Renal pelvis (tissue), 12 donors: ENCODE measurements around the gene NXPH2. TPM values are rescaled to one million over a fixed set of nuclear protein-coding genes. Genes with fewer than 3 reads are reported as not detected.

ENCODE experiments used
- DNase-seq: peaks from one replicate; pipeline ENCODE4 v3.0.0-alpha.2; 2013
- long read RNA-seq, 16 experiments: transcript quantifications; one replicate each; lab custom pipeline, GENCODE V29; 2026
- polyA plus RNA-seq, 3 donors: library from polyadenylated mRNA; unstranded; fragments of 120-200 nt; gene quantifications; one replicate each; pipeline ENCODE4 v1.2.1, GENCODE V29; 2013; ENCODE audit not compliant: insufficient read length in 3 of 3

NXPH2 gene
- 1 to 10 TPM; 4.7 to 4.8 (median 4.7) TPM for polyA plus RNA-seq
- long read RNA-seq, donor 1, partial matches to known transcripts: 0 of 1 reads
- long read RNA-seq, donor 1, other reads (novel, unspliced or antisense): 0 of 1 reads
- long read RNA-seq, donor 2, partial matches to known transcripts: 0 of 1 reads
- long read RNA-seq, donor 2, other reads (novel, unspliced or antisense): 0 of 1 reads
- long read RNA-seq, donor 3, partial matches to known transcripts: 0 of 1 reads
- long read RNA-seq, donor 3, other reads (novel, unspliced or antisense): 0 of 1 reads
- long read RNA-seq, donor 4, partial matches to known transcripts: 0 of 4 reads
- long read RNA-seq, donor 4, other reads (novel, unspliced or antisense): 0 of 4 reads
- long read RNA-seq, donor 5, partial matches to known transcripts: 0 of 2 reads
- long read RNA-seq, donor 5, other reads (novel, unspliced or antisense): 0 of 2 reads
- long read RNA-seq, donor 6: 0 reads
- long read RNA-seq, donor 7, partial matches to known transcripts: 0 of 3 reads
- long read RNA-seq, donor 7, other reads (novel, unspliced or antisense): 0 of 3 reads
- long read RNA-seq, donor 8: 0 reads
- long read RNA-seq, donor 9, partial matches to known transcripts: 0 of 3 reads
- long read RNA-seq, donor 9, other reads (novel, unspliced or antisense): 0 of 3 reads
- long read RNA-seq, donor 10, transcript NXPH2-201 (2 exons, 1,052 nt): major isoform, 8 of 8 reads
- long read RNA-seq, donor 10, partial matches to known transcripts: 0 of 8 reads
- long read RNA-seq, donor 10, other reads (novel, unspliced or antisense): 0 of 8 reads
- long read RNA-seq, donor 11: 0 reads
- long read RNA-seq, donor 12, partial matches to known transcripts: 0 of 3 reads
- long read RNA-seq, donor 12, other reads (novel, unspliced or antisense): 0 of 3 reads
- long read RNA-seq, donor 13, partial matches to known transcripts: 0 of 3 reads
- long read RNA-seq, donor 13, other reads (novel, unspliced or antisense): 0 of 3 reads
- long read RNA-seq, donor 14: 0 reads
- long read RNA-seq, donor 15, partial matches to known transcripts: 0 of 4 reads
- long read RNA-seq, donor 15, other reads (novel, unspliced or antisense): 0 of 4 reads
- long read RNA-seq, donor 16, partial matches to known transcripts: 0 of 4 reads
- long read RNA-seq, donor 16, other reads (novel, unspliced or antisense): 0 of 4 reads

DNA sequence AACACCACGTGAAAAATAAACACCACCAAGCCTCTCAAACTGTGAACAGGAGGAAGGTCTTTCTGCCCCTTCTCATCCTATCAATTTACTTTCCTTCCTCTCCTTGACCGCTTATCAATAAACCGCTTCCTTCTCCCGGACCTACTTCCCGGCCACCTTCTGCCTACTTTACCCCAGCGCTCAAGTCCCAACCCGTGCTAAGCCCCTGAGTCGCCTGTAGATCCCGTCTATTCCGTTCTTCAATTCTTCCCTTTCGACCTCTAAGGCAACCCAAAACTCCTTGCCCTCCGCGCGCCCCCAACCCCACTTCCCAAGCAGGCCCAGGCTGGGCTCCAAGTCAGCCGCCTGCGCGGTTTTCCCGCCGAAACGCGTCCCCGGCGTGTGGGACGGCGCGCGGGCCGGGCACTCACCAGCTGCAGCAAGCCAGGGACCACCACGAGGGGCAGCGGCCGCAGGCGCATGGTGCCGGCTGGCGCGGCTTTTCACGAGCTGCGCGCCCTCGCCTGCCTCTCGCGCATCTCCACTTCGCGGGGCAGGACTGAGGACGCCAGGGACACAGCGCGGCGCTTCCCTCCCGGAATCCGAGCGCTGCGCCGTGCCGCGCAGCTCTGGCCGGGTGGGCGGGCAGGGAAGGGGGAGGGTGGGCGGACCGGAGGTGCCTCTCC, at the start of gene NXPH2:
Gene NXPH2, minus strand, starts transcription at position 610 of the 665 bp plus-strand sequence. Its CDS starts 149 bp downstream, at position 461.
- DNase-seq: peak; percentile 26

DNA sequence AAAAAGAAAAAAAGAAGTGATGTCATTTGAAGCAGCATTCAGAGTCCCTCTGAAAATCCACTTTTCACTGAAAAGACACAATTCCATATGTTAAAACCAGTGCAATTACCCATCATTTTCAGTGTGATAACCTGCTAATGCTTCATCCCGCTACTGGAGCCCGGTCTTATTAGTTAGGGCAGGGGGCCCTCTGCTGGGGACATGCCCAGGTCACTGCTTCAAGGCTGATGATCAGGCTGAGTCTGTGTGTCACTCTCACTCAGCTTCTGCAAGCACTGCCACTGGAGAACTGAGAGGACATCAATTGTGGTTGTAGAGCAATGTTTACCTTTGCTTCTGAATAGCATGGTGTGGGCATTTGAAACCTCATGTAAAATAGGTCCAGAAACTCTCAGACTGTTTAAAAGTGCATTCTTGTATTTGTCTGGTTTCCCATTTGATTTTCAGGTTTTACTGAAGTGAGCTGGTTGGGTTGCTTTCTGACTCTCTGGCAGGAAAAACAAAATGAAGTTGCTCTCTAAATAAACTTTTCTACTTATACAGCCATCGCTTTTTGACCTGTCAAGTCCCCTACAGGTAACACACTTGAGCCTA, 49.2 kb upstream of the NXPH2 start:
- DNase-seq: peak; percentile 29

DNA sequence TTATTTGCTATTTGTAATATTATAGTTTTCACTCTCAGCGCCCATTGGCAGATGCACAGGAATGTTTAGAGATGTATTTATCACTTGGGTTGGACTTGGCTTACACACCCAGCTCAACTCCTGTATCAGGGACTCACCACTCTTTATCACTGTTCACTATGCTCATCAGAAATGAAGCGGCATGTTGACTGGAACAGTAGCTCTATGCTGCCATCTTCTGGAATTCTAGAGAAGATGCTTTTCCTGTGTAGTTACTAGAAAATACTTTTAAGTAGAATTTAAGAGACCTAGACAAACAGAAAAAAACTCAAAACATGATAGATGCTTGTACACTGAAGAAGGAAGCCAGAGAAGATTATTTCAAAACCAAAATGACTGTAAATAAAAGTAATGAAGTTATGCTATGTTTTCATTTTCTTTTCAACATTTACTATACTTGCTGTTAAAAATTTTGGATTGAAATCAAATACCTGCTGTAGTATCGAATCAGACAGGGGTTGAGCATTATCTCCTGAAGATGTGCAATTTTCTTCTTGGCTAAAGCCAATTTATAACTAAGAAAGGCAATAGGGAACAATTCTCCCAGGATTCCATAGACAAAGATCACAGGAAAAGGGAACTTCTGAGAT, 47.4 kb upstream of the NXPH2 start:
- DNase-seq: peak; percentile 54

DNA sequence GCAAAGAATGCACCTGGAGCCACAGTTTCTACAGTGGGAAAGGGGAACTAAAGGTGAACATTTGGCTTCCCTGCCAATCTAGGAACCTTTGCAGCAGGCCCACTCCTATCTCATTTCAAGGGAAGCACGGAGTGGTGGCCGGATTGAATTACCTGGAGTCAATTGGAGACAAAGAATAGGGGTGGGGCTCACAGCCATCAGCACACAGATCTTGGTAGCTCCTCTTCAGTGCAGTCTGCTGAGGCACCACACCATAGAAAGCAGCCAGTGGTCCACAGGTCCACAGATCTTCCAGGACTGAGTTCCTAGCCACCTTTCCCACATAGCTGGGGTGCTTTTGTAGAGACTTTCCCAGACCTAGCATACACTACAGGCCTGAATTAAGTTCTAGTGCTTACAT, 43.5 kb upstream of the NXPH2 start:
- DNase-seq: no peak

DNA sequence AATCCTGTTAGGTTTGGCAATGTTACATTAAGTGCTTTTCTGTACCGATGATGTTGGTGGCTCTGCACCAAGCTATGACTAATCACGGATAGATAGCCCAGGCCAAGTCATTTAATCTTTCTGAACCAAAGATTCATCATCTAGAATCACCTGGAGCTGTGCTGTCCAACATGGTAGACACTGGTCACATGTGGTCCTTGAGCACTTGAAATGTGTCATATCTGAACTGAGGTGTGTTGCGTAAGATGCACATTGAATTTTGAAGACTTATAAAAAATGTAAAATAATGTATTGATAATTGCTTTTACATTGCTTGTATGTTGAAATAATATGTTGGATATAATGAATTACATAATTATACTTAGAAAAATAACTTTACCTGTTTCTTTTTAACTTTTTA, 39.8 kb upstream of the NXPH2 start:
- DNase-seq: no peak

DNA sequence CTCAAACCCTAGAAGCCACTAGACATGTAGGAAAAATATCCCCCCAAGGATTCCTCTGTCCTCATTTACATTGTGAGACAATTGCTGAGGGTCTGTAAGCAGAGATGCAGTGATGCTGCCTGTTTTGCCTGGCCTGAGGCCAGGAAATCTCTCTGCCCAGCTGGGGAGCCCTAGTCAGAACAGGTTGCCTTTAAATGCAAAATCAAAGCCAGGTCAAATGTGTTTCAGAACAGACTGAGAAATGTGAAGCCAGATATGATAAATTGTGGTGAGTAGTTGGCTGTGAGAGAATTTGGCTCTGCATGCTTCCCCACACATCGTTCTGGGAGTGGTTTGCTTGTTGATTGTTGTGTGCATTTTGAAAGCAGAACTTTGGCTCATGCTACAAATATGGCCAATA, 38.4 kb upstream of the NXPH2 start:
- DNase-seq: peak; percentile 1

DNA sequence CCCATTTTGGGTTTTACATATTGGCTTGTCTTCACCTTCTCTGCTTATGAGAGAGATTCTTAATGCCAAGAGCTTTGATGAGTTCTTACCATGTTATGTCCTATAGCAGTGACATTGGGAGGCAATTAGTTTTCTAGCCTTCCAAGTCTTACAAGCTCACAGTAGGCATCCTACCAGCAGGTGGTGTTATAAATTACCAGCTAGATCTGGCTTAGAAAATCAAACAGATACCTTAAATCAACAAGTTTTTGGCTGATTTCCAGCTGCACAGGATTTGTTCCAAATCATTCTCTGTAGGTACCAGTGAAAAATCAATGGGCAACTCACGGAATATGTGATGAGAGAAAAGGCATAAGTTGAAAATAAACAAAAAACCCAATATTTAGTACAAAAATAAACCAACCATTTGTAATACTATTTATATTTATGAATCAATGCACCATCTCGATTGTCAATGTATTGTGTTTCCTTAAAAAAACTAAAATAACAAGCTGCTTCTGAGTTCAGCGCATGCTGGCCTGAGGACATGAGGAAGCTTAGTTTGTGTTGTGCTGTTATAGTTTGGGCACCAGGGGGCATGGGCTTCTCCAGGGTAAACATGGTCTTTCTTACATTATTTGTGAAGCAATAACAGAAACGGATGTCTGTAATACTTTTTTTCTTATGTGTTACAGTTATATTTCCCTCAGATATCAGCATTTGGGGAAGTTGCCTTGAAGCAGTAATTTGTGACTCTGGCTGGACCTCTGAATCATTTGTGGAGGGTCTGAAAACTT, 34.1 kb upstream of the NXPH2 start:
- DNase-seq: no peak

DNA sequence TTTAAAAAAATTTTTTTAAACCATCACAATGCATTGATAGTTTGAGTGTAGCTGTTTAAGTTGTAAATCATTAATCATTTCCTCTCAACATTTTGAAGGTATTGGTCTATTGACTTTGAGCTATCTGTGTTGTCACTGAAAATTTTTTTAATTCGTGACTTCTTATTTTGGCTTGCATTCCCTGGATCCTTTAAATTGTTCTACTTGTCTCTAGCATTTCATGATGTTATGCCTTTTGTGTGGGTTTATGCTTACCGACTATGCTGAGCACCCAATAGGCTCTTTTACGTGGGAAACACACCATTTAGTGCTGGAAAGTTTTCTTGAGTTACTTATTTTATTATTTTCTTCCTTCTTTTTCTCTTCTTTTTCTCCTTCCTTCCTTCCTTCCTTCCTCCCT, 31.2 kb upstream of the NXPH2 start:
- DNase-seq: no peak

DNA sequence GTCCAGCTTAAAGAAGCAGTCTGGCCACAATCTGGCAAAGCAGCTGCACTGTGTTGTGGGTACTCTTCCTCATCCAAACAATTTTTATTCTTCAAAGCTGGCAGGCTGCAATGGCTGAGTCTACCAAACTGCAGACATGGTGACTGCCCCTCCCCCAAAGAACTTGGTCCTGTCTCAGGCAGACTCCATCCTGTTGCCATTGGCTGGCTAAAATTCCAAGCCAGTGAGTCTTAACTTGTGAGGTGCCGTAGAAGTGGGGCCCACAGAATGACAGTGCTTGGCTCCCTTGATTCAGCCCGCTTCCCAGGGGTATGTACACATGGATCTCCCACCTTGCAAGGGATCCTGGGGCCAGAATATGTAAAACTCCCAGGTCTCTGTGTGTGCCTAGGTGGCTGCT, 14.5 kb upstream of the NXPH2 start:
- DNase-seq: no peak

DNA sequence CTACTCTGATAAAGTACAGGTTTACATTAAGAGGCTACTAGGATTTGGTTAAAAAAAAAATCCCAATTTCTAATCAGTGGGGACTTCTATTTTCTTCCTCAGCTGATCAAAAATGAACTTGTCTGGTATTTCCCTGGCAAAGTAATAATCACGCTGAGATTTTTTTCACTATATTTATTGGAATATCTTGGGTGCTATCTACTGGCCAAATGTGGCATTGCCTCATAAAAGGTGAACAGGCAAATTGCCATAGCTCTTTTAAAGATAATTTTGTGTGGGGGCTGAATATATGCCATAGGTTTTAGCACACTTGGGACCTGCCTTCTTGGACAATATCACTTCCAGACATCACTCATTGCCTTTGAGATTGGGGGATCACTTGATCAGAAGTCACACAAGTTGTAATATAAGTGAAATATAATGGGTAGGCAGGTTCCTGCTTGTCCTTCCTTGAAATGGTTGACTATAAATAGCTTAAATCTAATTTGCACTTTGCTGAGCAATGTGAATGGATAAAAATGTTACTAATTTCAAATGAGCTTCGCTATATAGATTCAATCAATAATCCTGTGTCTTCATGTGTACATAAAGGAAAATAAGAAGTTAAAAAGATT, 7.0 kb upstream of the NXPH2 start:
- peak; percentile 33 for DNase-seq

DNA sequence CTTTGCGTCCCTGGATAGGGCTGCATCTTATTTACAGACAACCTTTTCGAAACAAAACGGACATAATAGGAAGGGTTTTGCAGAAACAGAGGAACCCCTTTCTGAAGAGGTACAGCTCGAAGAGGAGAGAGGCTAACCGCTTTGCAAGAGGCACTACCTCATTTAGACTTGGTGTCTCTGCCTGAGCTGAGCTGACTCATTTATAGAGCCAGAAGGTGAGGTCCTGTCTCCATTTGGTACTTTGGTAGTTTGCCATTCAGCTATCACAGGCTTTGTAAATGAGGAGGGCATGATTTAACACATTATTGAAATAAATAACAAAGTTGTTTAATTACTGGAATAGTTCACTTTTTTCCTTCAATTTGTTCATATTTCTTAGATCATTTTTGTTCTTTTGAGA, 2.2 kb upstream of the NXPH2 start:
- DNase-seq: no peak

DNA sequence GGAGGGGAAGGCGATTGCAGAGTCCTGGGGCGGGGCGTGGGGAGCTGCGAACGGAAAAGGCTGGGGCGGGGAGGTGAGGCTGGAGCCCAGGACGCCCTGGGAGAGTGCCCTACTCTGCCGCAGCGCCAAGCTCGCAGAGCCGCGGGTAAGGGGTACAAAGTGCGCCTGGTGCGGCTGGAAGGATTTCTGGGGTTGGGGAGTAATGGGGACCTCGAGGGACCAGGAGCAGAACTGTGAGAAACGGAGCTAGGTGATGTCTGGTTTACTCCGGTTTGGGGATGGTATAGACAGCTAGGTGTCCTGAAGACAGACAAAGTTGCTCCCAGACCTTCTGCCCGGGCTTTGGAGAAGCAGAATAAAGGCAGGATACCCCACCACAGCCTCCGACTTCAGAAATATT, 718 bp upstream of the NXPH2 start:
- no peak for DNase-seq

DNA sequence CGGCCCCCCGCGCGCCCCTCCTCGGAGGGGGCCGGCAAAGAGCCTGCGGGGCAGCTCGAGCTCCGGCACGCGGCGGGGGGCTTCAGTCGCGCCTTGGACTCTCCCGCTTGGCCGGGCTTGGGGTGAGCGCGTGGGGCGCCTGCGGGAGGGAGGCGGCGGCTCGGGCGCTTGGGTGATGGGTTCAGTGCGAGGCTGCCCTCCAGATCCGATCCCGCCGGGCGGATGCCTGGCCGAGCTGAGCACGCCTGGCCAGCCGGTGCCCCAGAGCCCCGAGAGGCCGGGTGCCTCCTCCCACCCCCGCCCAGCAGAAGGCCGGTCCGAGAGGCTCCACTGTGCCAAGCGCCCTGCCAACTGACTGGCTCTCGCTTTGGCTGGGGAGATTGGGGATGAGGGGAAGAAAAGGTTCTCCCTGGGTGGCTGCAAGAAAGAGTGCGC, 273 bp upstream of the NXPH2 start:
- no peak for DNase-seq

DNA sequence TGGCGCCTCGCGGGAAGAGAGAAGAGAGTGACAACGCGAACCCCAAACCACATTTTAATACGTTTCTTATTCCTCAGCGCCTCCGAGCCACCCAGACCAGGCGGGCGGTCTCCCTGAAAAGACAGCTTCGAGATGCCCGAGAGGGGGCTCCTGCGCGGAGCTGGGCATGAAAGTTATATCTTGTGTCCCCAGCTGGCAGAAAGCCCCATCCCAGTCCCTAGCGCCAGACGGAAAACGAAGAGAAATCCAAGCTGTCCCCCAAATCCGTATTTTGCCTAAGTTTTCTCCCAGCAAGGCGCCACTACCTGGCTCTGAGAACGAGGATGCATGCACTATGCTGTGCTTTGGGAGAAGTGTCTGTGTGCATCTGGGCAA, 797 bp downstream of the NXPH2 start:
- no peak for DNase-seq

DNA sequence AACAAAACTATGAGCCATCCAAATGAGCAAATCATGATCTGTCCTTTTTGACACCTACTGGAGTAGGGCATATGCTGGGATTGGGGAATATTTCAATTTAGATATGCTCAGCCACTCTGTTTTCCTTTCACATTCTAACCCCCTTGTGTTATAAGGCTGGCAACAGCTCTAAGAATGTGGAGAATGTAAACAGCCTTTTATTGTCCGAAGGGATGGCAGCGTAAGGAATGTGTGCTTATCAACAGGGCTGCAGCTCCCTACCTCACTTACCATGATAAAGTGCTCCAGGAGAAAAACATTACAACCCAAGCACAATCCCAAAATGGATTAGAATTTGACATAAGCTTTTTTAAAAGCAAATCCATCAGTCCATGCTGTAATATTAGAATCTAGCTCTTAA, 2.2 kb downstream of the NXPH2 start:
- peak; percentile 48 for DNase-seq

DNA sequence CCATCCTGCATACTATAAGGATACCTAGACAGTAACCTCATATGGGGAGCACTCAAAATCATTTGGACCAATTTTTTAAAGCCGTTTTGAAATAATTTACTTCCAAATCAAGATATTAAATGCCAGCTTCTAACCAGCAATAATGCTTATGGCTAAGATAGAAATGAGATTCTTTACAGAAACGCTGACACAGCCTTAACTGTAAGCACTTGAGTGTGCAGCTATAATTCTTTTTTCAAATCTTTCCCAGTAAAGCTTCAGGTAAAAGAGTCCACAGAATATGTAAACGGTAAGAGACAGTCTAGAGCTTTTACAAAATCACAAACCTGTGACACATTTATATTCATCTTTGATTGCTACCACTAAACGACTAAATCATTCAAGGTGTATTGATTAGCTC, 4.5 kb downstream of the NXPH2 start:
- DNase-seq: no peak

DNA sequence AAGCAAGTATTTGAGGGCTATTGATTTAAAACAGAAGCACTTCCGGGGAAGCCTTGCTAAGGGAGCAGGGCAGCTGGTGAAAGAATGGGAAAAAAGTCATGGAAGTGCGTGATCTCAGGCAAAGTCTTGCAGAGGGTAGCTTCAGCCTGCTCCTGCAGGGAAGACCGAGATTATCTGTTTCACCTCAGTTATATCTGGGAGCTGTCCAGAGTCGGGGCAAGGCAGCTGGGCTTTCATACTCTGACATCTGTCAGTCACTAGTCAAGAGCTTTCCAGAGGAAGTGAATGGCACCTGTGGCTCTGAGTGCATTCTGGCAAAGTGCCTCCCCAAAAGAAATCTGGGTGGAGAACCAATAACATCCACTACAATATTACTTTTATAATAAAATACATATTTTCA, 8.7 kb downstream of the NXPH2 start:
- DNase-seq: no peak

DNA sequence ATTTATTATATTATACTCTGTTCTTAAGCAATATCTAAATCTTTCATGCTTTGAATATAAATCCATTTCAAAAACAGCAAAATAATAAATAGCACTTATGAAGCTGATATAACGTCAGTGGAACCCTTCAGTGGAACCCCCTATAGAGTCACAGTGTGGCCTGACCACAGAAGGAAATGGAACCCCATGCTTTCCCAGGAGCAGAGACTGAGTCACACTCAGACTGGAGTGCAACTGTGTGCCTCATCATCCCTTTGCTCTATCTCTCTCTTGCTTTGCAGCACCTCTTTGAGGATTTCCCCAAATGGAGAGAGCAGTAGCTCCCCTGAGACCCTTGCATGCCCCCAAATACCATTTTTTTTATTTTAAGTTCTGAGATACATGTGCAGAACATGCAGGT, 13.1 kb downstream of the NXPH2 start:
- DNase-seq: no peak

DNA sequence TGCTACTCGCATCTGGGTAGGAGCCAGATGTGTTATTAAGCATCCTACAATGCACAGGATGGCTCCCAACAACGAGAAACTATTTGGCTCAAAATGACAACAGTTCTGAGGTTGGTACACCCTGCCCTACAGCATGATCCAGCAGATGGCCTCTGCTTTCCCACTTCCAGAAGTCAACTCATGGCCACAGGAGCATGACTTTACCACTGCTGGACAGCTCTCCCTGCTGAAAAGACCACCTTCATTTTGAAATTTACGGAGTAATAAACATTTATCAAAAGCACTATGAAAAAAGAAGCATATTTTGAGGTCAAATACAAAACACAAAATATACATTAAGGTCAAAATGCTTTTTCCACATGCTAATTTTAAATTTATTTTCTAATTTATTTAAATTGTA, 13.7 kb downstream of the NXPH2 start:
- DNase-seq: no peak

DNA sequence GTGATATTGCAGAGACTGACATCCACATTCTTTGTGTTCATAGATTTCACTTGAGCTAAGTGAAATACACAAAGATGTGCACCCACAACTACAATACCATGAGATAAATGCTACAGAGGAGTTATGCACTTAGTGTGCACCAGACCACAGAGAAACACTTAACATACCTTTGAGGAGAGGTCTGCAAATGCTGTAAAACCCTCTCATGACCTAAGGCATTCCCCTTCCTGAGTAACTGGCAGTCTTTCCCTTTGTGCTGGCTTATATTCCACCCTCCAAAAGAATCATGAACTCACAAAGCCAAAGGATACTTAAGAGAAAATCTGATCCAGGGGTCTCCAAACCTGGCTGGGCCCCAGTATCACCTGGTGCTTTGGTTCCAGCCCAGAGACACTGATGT, 16.2 kb downstream of the NXPH2 start:
- no peak for DNase-seq
